GM12891 (cell line): ENCODE results near the gene FHDC1.

Experiments used
- DNase-seq: peaks from one replicate; pipeline ENCODE4 v3.0.0; 2011; ENCODE audit warnings: low spot score; ENCODE audit not compliant: insufficient read length
- FAIRE-seq: peaks from 2 replicates; lab custom pipeline; 2011; peaks lifted over from hg19 to GRCh38; lab: Jason Lieb, UNC
- PAX5 ChIP-seq: IDR thresholded peaks from 2 replicates; pipeline ENCODE4 v1.6.1; 2011; ENCODE audit warnings: low read length, moderate library complexity, mild to moderate bottlenecking; ENCODE audit not compliant: insufficient read depth, severe bottlenecking
- POLR2A ChIP-seq: IDR thresholded peaks from 2 replicates; pipeline ENCODE4 v1.6.1; 2011; ENCODE audit warnings: low read depth, low read length, control low read depth
- POLR2AphosphoS5 ChIP-seq: IDR thresholded peaks from 2 replicates; pipeline ENCODE4 v1.6.1; 2011; ENCODE audit warnings: low read depth, low read length, control low read depth
- POU2F2 ChIP-seq: IDR thresholded peaks from 2 replicates; pipeline ENCODE4 v1.6.1; 2011; ENCODE audit warnings: low read depth, mild to moderate bottlenecking, control low read depth, low read length, moderate library complexity
- SPI1 ChIP-seq: IDR thresholded peaks from 2 replicates; pipeline ENCODE4 v1.6.1; 2011; ENCODE audit warnings: low read depth, low read length, control low read depth
- TAF1 ChIP-seq: IDR thresholded peaks from 2 replicates; pipeline ENCODE4 v1.6.1; 2011; ENCODE audit warnings: low read depth, low read length, control low read depth

The FHDC1 gene

DNA sequence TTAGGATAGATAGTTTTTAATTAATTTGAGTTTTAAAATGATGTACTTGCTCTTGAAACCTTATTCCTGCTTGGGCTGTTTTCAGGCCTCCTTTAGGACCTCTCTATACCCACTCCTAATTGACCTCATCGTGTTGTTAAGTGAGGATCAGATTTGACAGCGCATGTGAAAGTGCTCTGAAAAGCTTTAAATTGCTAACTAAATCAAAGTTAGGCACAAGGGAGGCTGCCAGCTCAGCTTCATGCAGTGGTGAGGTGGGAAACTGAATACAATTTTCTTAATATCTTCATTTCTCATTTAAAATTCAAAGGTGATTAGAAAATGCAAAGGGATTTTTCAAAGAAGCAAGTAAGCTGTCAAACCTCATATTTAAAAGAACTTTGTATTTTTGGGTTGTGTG lies 20.0 kb downstream of the FHDC1 start:
- TF ChIP-seq PAX5 (no peak), SPI1 (no peak), TAF1 (no peak), POU2F2 (no peak), POLR2A (no peak), POLR2AphosphoS5 (no peak)
- no peak for FAIRE-seq
- DNase-seq, result no peak

- no peak for TF ChIP-seq POU2F2
- no peak for TF ChIP-seq POLR2A
- no peak for TF ChIP-seq PAX5
- TF ChIP-seq TAF1, result no peak
- no peak for TF ChIP-seq SPI1
- no peak for TF ChIP-seq POLR2AphosphoS5
- no peak for FAIRE-seq
- no peak for DNase-seq
Observed at GRCh38 chr4:152956650-152957436, 20.7 kb downstream of the FHDC1 start.

GRCh38 chr4:152957437-152958171 lies 21.5 kb downstream of the FHDC1 start:
- FAIRE-seq (peak; percentile 40), DNase-seq (no peak)
- TF ChIP-seq TAF1, result no peak

DNA sequence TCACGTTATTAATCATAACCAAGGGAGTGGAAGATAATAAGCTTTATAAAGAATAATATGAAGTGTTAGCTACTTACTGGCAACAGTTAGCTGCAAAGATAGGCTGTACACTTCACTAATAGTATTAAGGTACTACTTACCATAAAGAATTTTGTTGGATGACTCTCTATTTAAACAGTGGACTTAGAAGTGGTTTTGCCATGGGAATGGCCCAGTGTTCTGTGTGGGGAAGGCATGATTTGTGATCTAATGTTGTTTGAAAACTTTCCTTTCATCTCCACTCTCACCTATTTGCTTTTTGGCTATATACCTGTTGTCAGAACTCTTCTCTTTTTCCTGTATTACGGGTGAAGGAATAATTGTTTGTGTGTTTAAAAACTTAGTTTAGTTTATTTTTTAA lies 23.0 kb downstream of the FHDC1 start:
- DNase-seq (no peak), FAIRE-seq (no peak)
- TF ChIP-seq PAX5 (no peak), POLR2AphosphoS5 (no peak), TAF1 (no peak), POLR2A (no peak), SPI1 (no peak), POU2F2 (no peak)

- DNase-seq (no peak), FAIRE-seq (no peak)
- TF ChIP-seq SPI1 (no peak), POU2F2 (no peak), POLR2A (no peak), POLR2AphosphoS5 (no peak), TAF1 (no peak), PAX5 (no peak)
Observed at GRCh38 chr4:152960082-152960481, 24.0 kb downstream of the FHDC1 start.

DNA sequence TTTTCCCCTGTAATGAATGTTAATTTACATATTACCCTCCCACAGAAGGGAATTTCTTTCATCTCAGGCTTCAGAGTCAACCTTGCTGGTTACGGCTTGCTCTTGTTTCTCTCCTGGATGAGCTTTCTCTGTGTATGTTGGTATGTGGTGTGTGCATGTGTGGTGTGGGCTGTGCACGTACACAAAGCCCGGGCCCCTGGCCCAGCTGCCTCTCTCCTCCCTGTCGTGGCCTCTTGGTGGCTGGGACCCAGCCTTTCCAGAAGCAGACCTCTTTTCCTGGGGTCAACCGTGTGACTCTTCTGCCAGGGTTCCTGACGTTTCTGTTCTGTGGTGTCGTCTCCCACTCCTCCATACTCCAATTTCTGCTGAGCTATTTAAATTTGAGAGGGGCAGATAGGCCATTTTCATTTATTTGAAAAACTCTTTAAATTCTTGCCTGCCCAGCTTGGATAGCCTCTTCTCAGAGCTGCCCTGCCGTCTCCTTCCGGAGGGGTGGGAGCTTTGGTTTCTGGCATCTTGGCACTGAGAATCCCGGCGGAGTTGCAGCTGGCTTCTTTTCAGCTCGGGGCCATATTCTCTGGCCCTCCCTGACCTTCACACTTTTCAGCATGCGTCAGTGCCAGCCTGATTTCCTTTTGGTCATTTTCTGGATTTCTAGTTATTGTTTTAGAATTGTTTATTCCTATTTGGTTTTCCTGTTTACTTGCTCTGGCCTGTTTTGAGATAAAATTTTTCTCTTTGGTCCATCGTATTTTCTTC lies 25.1 kb downstream of the FHDC1 start:
- DNase-seq, result no peak
- TF ChIP-seq POU2F2 (no peak), SPI1 (no peak), POLR2A (no peak), TAF1 (no peak), POLR2AphosphoS5 (no peak), PAX5 (no peak)
- FAIRE-seq, result no peak

DNA sequence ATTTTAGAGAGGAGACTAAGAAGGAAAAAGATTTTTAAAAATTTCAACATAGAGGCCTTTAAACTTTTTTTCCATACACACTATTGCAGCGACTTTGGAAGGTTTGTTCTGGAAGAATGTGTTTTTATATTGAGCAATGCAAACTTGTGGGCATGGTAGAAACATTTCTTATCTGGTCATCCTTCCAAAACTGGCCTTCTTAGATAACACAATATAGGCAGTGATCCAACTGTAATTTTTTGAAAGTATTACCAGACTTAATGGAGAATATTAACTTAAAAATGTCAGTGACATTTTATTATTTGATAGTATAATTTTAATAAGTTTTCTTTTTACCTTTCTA lies 25.6 kb downstream of the FHDC1 start:
- FAIRE-seq, result no peak
- no peak for DNase-seq
- no peak for TF ChIP-seq SPI1
- TF ChIP-seq PAX5, result no peak
- no peak for TF ChIP-seq POU2F2

DNA sequence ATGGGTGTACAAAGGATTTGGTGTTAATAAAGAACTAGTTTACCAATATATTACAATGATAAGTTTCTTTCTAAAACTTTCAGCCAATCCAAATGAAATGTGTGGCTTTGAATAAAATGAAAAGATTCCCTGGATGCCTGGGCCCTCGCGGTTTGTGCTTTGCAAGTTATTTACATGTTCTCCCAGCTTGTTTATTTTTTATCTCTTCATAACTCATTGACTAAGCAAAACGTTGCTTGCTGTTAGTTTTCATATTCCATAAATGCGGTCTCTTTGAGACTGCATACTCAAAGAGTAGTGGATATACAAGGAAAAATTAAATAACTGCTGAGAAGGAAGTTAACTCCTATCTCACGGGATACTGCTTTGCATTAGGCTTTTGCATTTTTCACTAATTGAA lies 26.0 kb downstream of the FHDC1 start:
- FAIRE-seq (no peak), DNase-seq (no peak)
- no peak for TF ChIP-seq TAF1
- no peak for TF ChIP-seq PAX5
- TF ChIP-seq POLR2AphosphoS5, result no peak
- no peak for TF ChIP-seq POU2F2
- no peak for TF ChIP-seq SPI1
- TF ChIP-seq POLR2A, result no peak

DNA sequence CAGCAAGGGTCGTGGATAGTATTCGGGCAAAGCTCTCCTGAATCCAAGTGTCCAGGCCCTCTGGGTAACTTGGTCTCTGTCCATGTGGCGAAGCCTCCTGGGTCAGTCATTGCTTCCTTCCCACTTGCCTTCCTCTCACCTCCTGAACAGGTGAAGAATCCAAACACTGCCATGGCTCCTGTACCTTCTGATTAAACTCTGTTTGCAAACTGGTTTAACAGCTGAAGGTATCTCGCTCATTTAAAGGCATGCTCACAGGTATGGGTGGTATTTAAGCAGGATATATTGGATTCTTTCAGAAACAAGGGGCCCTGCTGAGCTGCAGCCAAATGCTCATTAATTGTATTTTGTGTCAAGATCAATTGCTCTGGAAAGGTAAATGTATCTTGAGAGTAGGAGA lies 28.2 kb downstream of the FHDC1 start:
- DNase-seq (no peak), FAIRE-seq (no peak)
- TF ChIP-seq POLR2A, result no peak
